ENCODE results near the gene DCAF15. TPM values are rescaled to one million over a fixed set of nuclear protein-coding genes. Genes with fewer than 3 reads are reported as not detected.

DCAF15 gene
- total RNA-seq, 4 donors from 2014 or later, result 11.2 to 39.6 (median 20.1) TPM

- Histone ChIP-seq H3K9me3 (no peaks in the 10 kb centered on the region), H3K27ac (no peak overlapping the region), H3K4me3 (no peak overlapping the region), H3K36me3 (no peaks in the 10 kb centered on the region), H3K27me3 (no peaks in the 10 kb centered on the region), H3K4me1 (no peaks in the 10 kb centered on the region)
- no peak for TF ChIP-seq POLR2A (IDR thresholded peaks at IDR 0.05)
- no peak for TF ChIP-seq CTCF (IDR thresholded peaks at IDR 0.05)
- intact Hi-C loops (cut with DNase I; ENCODE audit: low total_unique reads), result no loop called here
- no peak for DNase-seq
These were observed 42.9 kb downstream of the DCAF15 start for GRCh38 chr19:13995017-13995728.

GRCh38 chr19:13995878-13996765 lies 43.8 kb downstream of the DCAF15 start:
- H3K27ac ChIP-seq, result no peak overlapping the region
- H3K36me3 ChIP-seq, result no peaks in the 10 kb centered on the region
- no peak for TF ChIP-seq CTCF (IDR thresholded peaks at IDR 0.05)
- no peaks in the 10 kb centered on the region for H3K9me3 ChIP-seq
- H3K4me1 ChIP-seq, result no peaks in the 10 kb centered on the region
- DNase-seq, result no peak
- intact Hi-C loops (cut with DNase I; ENCODE audit: low total_unique reads), result no loop called here
- no peak overlapping the region for H3K4me3 ChIP-seq
- no peaks in the 10 kb centered on the region for H3K27me3 ChIP-seq

GRCh38 chr19:13996928-13997630 lies 44.8 kb downstream of the DCAF15 start:
- Histone ChIP-seq H3K36me3 (no peaks in the 10 kb centered on the region), H3K27me3 (no peaks in the 10 kb centered on the region), H3K4me3 (no peak overlapping the region), H3K27ac (no peak overlapping the region), H3K4me1 (no peaks in the 10 kb centered on the region), H3K9me3 (no peaks in the 10 kb centered on the region)
- TF ChIP-seq POLR2A (IDR thresholded peaks at IDR 0.05), result no peak
- TF ChIP-seq CTCF (IDR thresholded peaks at IDR 0.05), result no peak
- DNase-seq, result no peak
- intact Hi-C loops (cut with DNase I; ENCODE audit: low total_unique reads), result no loop called here

GRCh38 chr19:13997631-13997962 lies 45.3 kb downstream of the DCAF15 start:
- intact Hi-C loops (cut with DNase I; ENCODE audit: low total_unique reads), result no loop called here
- no peak for DNase-seq
- Histone ChIP-seq H3K4me1 (no peaks in the 10 kb centered on the region), H3K36me3 (no peaks in the 10 kb centered on the region), H3K27ac (no peak overlapping the region), H3K27me3 (no peaks in the 10 kb centered on the region), H3K9me3 (no peaks in the 10 kb centered on the region), H3K4me3 (no peak overlapping the region)
- TF ChIP-seq CTCF (IDR thresholded peaks at IDR 0.05) (no peak), POLR2A (IDR thresholded peaks at IDR 0.05) (no peak)

- no peaks in the 10 kb centered on the region for H3K4me1 ChIP-seq
- DNase-seq, result no peak
- no peaks in the 10 kb centered on the region for H3K36me3 ChIP-seq
- H3K9me3 ChIP-seq, result no peaks in the 10 kb centered on the region
- intact Hi-C loops (cut with DNase I; ENCODE audit: low total_unique reads), result no loop called here
- no peaks in the 10 kb centered on the region for H3K27me3 ChIP-seq
- TF ChIP-seq CTCF (IDR thresholded peaks at IDR 0.05), result no peak
- TF ChIP-seq POLR2A (IDR thresholded peaks at IDR 0.05), result no peak
- no peak overlapping the region for H3K27ac ChIP-seq
- no peak overlapping the region for H3K4me3 ChIP-seq
These were observed 46.1 kb downstream of the DCAF15 start for GRCh38 chr19:13998426-13998825.

All from uterus (tissue), 4 donors.